Common myeloid progenitor, CD34-positive (primary cell): ENCODE results near the gene AMBP.

Source experiments
- CTCF ChIA-PET: fragments of 350-600 bp; sonication (Branson Sonifier 250); formaldehyde crosslinking; loops from one replicate; lab custom pipeline; 2021; ENCODE audit warnings: antibody characterized with exemption; lab: Charles Lee
- POLR2A ChIA-PET: fragments of 350-600 bp; sonication (Branson Sonifier 250); formaldehyde crosslinking; loops from one replicate; lab custom pipeline; 2021; ENCODE audit warnings: antibody characterized with exemption; lab: Charles Lee
- DNase-seq, 3 donors: peaks; one replicate each; pipeline versions ENCODE4 v3.0.0 to v3.0.0-alpha.2; 2013
- H3K27ac ChIP-seq, 2 experiments: 1 replicate in 1 of 2; 2 replicates in 1 of 2; pipeline ENCODE4 v1.7.0; 2013; ENCODE audit warnings: inconsistent platforms in 2 of 2, low read length in 2 of 2, mild to moderate bottlenecking in 2 of 2, low read depth in 1 of 2, moderate library complexity in 1 of 2; ENCODE audit not compliant: severe bottlenecking in 2 of 2, insufficient read depth in 1 of 2, poor library complexity in 1 of 2
- H3K27me3 ChIP-seq, 5 experiments: replicated peaks in 2 of 5; 1 replicate in 3 of 5; 2 replicates in 2 of 5; pipeline versions ENCODE4 v1.6.1 to v1.7.0; 2013; ENCODE audit warnings: low read length in 4 of 5, mild to moderate bottlenecking in 2 of 5, moderate library complexity in 2 of 5, inconsistent platforms in 1 of 5; ENCODE audit not compliant: insufficient read depth in 5 of 5, control insufficient read depth in 4 of 5
- H3K36me3 ChIP-seq, 4 experiments: 1 replicate in 2 of 4; 2 replicates in 2 of 4; pipeline versions ENCODE4 v1.6.1 to v1.7.0; 2013; ENCODE audit warnings: low read length in 3 of 4, control low read depth in 1 of 4, mild to moderate bottlenecking in 1 of 4; ENCODE audit not compliant: control insufficient read depth in 4 of 4, insufficient read depth in 4 of 4
- H3K4me1 ChIP-seq, 4 experiments: 1 replicate in 3 of 4; 2 replicates in 1 of 4; pipeline versions ENCODE4 v1.6.1 to v1.7.1; 2013; ENCODE audit warnings: low read length in 3 of 4, mild to moderate bottlenecking in 3 of 4, control low read depth in 1 of 4, inconsistent platforms in 1 of 4, moderate library complexity in 1 of 4; ENCODE audit not compliant: control insufficient read depth in 4 of 4, insufficient read depth in 4 of 4; ENCODE audit errors: control extremely low read depth in 1 of 4
- H3K4me3 ChIP-seq, 7 experiments: 1 replicate in 4 of 7; 2 replicates in 3 of 7; pipeline versions ENCODE4 v1.5.1 to v1.7.0; 2013; ENCODE audit warnings: mild to moderate bottlenecking in 7 of 7, low read length in 6 of 7, moderate library complexity in 6 of 7, inconsistent platforms in 2 of 7, low read depth in 2 of 7, control low read depth in 1 of 7; ENCODE audit not compliant: insufficient read depth in 4 of 7, control insufficient read depth in 1 of 7; ENCODE audit errors: extremely low read depth in 1 of 7
- H3K9me3 ChIP-seq, 5 experiments: 1 replicate in 4 of 5; 2 replicates in 1 of 5; pipeline versions ENCODE4 v1.6.1 to v1.7.1; 2013; ENCODE audit warnings: low read length in 4 of 5, mild to moderate bottlenecking in 2 of 5, inconsistent platforms in 1 of 5, low read depth in 1 of 5, moderate library complexity in 1 of 5; ENCODE audit not compliant: control insufficient read depth in 4 of 5, insufficient read depth in 2 of 5; ENCODE audit errors: control extremely low read depth in 1 of 5
- whole genome bisulfite sequencing: methylation state at CpG from one replicate; pipeline ENCODE4 v1.1.5; 2013; ENCODE audit not compliant: insufficient coverage; 5-methylcytosine and 5-hydroxymethylcytosine counted together

Gene AMBP

DNA sequence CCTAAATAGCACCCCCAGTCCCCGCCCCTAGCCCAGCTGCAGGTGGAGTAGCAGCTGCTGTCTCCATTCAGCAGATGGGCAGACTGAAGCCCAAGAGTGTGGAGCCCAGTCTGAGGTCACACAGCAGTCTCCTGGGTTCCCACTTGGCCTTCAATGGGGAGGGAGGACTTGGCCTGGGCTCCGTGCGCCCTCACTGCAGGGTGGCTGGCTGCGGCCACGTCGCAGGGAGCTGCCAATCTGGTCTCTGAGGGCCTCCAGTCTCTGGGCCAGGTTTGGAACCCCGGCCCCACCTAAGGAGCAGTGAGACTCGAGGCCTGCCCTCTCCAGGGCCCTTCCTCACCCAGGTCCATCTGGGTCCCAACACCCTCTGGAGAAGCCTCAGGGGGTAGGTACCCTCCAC is 13.6 kb upstream of the AMBP start:
- WGBS: 88% methylated on average over 6 of the region's 8 CpGs
- Histone ChIP-seq H3K27me3 (peaks cover 0 to 10% (median 7%) of the 10 kb centered on the region in 5 experiments), H3K27ac (no peak overlapping the region), H3K4me1 (no peaks in the 10 kb centered on the region), H3K36me3 (no peaks in the 10 kb centered on the region), H3K9me3 (no peaks in the 10 kb centered on the region), H3K4me3 (no peak overlapping the region)
- DNase-seq: no peak
- CTCF ChIA-PET: no interaction called here
- POLR2A ChIA-PET: no interaction called here

DNA sequence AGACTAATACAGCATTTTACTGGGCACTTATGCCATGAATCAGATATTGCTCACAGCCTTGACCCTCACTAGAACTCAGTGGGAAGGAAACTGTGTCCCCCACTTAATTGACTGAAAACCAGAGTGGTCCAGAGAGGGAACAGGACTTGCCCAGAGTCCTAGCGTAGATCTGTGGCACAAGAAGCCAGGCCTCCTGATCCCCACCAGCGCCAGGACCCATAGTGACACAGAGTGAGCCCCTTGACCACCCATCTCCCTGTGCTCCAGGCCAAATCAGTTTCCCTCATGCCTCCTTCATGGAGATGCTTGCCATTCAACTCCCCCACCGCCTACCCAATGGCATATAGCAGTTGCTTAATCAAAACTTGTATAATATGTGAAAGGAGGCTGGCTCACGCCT is 12.7 kb upstream of the AMBP start:
- Histone ChIP-seq H3K4me1 (no peaks in the 10 kb centered on the region), H3K4me3 (no peak overlapping the region), H3K36me3 (no peaks in the 10 kb centered on the region), H3K27ac (no peak overlapping the region), H3K27me3 (peaks cover 0 to 5% (median 0%) of the 10 kb centered on the region in 5 experiments), H3K9me3 (no peaks in the 10 kb centered on the region)
- CTCF ChIA-PET: no interaction called here
- POLR2A ChIA-PET: no interaction called here
- WGBS: 100% methylated on average over 4 of the region's 4 CpGs
- no peak for DNase-seq

DNA sequence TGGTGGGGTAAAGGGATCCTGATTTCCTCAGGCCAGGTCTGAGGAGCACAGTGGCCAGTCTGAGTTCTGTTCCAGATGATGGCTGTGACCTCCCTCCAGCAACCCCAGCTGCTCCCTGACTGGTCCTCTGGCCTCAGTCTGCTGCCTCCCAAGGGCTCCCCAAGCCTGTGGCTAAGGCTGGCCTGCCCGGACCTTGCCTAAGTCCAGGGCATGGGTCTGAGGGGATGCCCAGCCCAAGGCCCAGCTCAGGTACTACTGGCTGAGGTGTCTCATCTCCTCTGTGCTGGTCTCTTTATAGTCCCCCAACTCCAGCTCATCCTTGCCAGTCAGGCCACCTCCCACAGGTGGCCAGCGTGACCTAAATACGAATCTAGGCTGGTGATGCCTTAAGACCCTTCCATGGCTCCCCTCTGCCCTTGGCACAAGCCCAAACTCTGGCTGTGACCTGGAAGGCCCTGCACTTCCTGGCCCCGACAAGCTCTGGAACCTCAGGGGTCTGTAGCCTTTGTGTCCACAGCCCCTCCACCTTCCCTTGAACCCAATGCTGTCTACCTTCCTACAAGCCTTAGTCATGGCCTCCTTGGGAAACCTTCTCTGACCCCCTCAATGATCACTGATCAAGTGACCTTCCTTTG is 11.2 kb upstream of the AMBP start:
- Histone ChIP-seq H3K27me3 (peaks cover 0 to 3% (median 0%) of the 10 kb centered on the region in 5 experiments), H3K36me3 (no peaks in the 10 kb centered on the region), H3K4me3 (no peak overlapping the region), H3K27ac (no peak overlapping the region), H3K9me3 (no peaks in the 10 kb centered on the region), H3K4me1 (no peaks in the 10 kb centered on the region)
- POLR2A ChIA-PET: no interaction called here
- CTCF ChIA-PET: interaction anchor here (1.0 to 1.4 kb wide), 4 partner anchors 16 to 202 kb away, joined by 3 to 5 read pairs (median 4); no protein-coding TSS in a partner anchor
- 94% methylated on average over 4 of the region's 4 CpGs for WGBS
- no peak for DNase-seq

DNA sequence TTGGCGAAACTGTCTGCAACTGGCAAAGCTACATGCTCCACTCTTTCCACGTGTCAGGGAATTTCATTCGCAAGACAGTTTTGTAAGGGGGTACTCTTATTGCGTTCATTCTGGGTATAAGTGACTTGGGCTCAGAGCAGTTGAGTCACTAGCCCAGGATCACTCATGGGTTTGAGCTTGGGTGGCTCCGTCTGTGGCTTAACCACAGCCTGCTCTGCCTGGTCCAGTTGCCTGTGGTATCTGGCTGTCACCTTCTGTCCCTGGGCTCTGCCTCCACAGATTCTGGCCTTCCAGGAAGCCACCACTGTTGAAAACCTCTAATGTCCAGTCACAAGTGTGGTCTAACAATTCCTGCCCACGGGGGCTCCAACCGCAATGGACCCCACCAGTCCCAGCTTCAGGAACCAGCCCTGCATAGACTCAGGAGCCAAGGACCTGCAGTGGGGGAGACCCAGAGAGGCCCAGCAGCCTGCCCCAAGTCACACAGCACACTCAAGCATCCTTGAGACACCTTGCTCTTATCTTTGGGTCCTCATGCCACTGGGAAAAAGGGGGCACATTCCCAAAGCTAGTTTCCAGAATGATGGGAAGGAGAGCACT is 10.6 kb upstream of the AMBP start:
- WGBS: 90% methylated on average over 6 of the region's 7 CpGs
- peaks cover 0 to 3% (median 0%) of the 10 kb centered on the region in 5 experiments for H3K27me3 ChIP-seq
- H3K36me3 ChIP-seq: no peaks in the 10 kb centered on the region
- ChIA-PET POLR2A (no interaction called here), CTCF (interaction anchor here (1.0 to 1.4 kb wide), 4 partner anchors 16 to 202 kb away, joined by 3 to 5 read pairs (median 4); no protein-coding TSS in a partner anchor)
- no peaks in the 10 kb centered on the region for H3K4me1 ChIP-seq
- DNase-seq: no peak
- H3K9me3 ChIP-seq: no peaks in the 10 kb centered on the region
- no peak overlapping the region for H3K27ac ChIP-seq
- H3K4me3 ChIP-seq: no peak overlapping the region

DNA sequence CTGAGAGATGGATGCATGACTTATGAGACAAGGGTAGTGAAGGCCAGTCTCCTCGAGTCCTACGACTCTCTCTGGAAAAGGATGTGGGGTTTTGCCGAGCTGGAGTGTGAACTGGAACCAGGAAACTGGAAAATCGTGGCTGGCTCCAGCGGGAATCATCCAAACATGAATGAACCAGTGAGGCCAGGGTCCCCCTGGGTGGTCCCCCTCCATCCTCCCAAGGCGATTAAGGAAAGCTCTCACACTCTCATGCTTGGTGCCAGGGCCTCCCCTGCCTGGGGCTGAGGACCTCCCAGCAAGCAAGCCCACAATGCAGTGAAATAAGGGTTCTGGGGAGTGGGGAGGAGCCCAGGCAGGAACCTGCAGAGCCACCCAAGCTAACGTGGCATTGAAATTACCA is 9.6 kb upstream of the AMBP start:
- Histone ChIP-seq H3K27ac (no peak overlapping the region), H3K27me3 (peaks cover 0 to 3% (median 0%) of the 10 kb centered on the region in 5 experiments), H3K36me3 (no peaks in the 10 kb centered on the region), H3K4me1 (no peaks in the 10 kb centered on the region), H3K9me3 (no peaks in the 10 kb centered on the region), H3K4me3 (no peak overlapping the region)
- CTCF ChIA-PET: interaction anchor here (0.8 kb wide), 1 partner anchor 9 kb away, joined by 4 read pairs; no protein-coding TSS in a partner anchor
- POLR2A ChIA-PET: no interaction called here
- 84% methylated on average over 6 of the region's 7 CpGs for WGBS
- DNase-seq: no peak

DNA sequence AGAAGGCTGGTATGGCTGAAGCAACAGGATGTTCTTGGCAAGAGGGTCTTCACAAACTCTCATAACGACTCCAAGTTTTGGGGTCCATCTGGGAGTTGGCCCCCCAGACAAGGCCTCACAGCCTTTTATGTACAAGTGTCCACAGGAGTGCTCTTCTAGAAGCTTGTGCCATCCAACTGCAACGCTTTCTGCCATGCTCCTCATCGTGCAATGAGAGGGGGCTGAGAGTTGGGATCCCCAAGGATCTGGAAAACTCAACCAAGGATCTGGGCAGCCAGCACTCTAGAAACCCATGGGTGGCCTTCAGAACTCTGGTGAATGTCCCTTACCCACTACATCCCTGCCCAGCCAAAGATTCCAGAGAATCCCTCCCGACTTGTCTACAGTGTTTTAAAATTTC is 8.5 kb upstream of the AMBP start:
- CTCF ChIA-PET: interaction anchor here (1.2 kb wide), 1 partner anchor 205 kb away, joined by 4 read pairs; no protein-coding TSS in a partner anchor
- WGBS: 91% methylated on average over 4 of the region's 4 CpGs
- Histone ChIP-seq H3K27me3 (peaks cover 0 to 3% (median 0%) of the 10 kb centered on the region in 5 experiments), H3K4me1 (no peaks in the 10 kb centered on the region), H3K4me3 (no peak overlapping the region), H3K27ac (no peak overlapping the region), H3K9me3 (no peaks in the 10 kb centered on the region), H3K36me3 (no peaks in the 10 kb centered on the region)
- no peak for DNase-seq
- POLR2A ChIA-PET: no interaction called here

DNA sequence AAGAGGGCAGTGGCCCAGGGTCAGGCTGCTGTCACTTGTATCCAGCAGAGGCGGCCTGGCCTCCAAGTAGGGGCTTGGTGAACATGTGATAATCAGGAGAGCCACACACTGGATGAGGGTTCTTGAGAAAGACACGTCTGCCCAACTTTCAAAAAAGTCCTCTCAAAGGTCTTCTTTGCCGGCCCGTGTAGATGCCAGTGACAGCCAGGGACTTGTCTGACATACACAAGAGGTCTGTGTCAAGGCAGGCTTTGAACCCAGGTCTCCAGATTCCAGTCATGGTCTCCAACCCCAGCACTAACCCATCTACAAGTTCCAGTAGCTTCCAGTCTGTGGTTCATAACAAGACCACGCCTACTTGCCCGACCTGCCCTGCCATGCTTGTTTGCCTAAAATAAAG is 7.9 kb upstream of the AMBP start:
- Histone ChIP-seq H3K27ac (no peak overlapping the region), H3K27me3 (peaks cover 0 to 3% (median 0%) of the 10 kb centered on the region in 5 experiments), H3K9me3 (no peaks in the 10 kb centered on the region), H3K4me1 (no peaks in the 10 kb centered on the region), H3K4me3 (no peak overlapping the region), H3K36me3 (no peaks in the 10 kb centered on the region)
- DNase-seq: no peak
- 98% methylated on average over 6 of the region's 6 CpGs for WGBS
- ChIA-PET CTCF (interaction anchor here (1.2 kb wide), 1 partner anchor 205 kb away, joined by 4 read pairs; no protein-coding TSS in a partner anchor), POLR2A (no interaction called here)
